GM23338 (cell line): ENCODE data around the gene SLC6A3.
"Not testable (repeated sequence)": the region's sequence is repeated elsewhere in the genome, so short reads cannot be mapped to it uniquely, and the experiment has no call there.

Experiments used
- CREB1 ChIP-seq: fragments of 250-450 bp; sonication (Bioruptor Pico); IDR thresholded peaks from 2 replicates; pipeline ENCODE4 v1.5.0; 2020; ENCODE audit warnings: low read depth, mild to moderate bottlenecking, moderate library complexity
- CTCF ChIP-seq, 2 experiments: fragments of 200-600 bp in 1 of 2; sonication (generic) in 1 of 2; conservative IDR thresholded peaks; 2 replicates each; pipeline versions ENCODE4 v1.5.1 to v1.6.1; 2016 to 2017; ENCODE audit warnings: antibody characterized with exemption in 2 of 2, low read depth in 2 of 2, mild to moderate bottlenecking in 2 of 2, moderate library complexity in 1 of 2
- ETS1 ChIP-seq: IDR thresholded peaks from 2 replicates; pipeline ENCODE4 v1.6.1; 2016; ENCODE audit warnings: antibody characterized with exemption
- EZH2 ChIP-seq: fragments of 200-600 bp; sonication (generic); IDR thresholded peaks from one replicate; pipeline ENCODE4 v1.8.0; 2017; ENCODE audit warnings: antibody characterized with exemption, mild to moderate bottlenecking, low read depth; ENCODE audit not compliant: unreplicated experiment
- EZH2phosphoT487 ChIP-seq: fragments of 200-600 bp; sonication (generic); IDR thresholded peaks from one replicate; pipeline ENCODE4 v1.8.1; 2018; ENCODE audit warnings: antibody characterized with exemption; ENCODE audit not compliant: unreplicated experiment
- JUNB ChIP-seq: IDR thresholded peaks from one replicate; pipeline ENCODE4 v1.6.1; 2016; ENCODE audit warnings: antibody characterized with exemption; ENCODE audit not compliant: unreplicated experiment
- POLR2AphosphoS5 ChIP-seq: IDR thresholded peaks from 2 replicates; pipeline ENCODE4 v1.6.1; 2016; ENCODE audit warnings: antibody characterized with exemption, low read depth
- REST ChIP-seq: IDR thresholded peaks from one replicate; pipeline ENCODE4 v1.6.1; 2018; ENCODE audit warnings: antibody characterized with exemption; ENCODE audit not compliant: unreplicated experiment
- STAT1 ChIP-seq: IDR thresholded peaks from one replicate; pipeline ENCODE4 v1.6.1; 2016; ENCODE audit warnings: antibody characterized with exemption; ENCODE audit not compliant: unreplicated experiment
- ZNF114 ChIP-seq: fragments of 250-450 bp; sonication (Bioruptor Pico); IDR thresholded peaks from 2 replicates; pipeline ENCODE4 v1.5.0; 2020; ENCODE audit warnings: mild to moderate bottlenecking, moderate library complexity
- ZNF331 ChIP-seq: fragments of 250-450 bp; sonication (Bioruptor Pico); IDR thresholded peaks from 2 replicates; pipeline ENCODE4 v1.5.0; 2020; ENCODE audit warnings: low read depth, mild to moderate bottlenecking, moderate library complexity
- ZNF462 ChIP-seq: fragments of 250-450 bp; sonication (Bioruptor Pico); IDR thresholded peaks from 2 replicates; pipeline ENCODE4 v1.5.0; 2020; ENCODE audit warnings: mild to moderate bottlenecking, moderate library complexity

- not testable (repeated sequence) for TF ChIP-seq CTCF (conservative IDR thresholded peaks at IDR 0.05; ENCODE audit: low read depth in 2 of 2); ETS1; POLR2AphosphoS5; CREB1 (CRISPR knock-in tag); EZH2; JUNB; EZH2phosphoT487; REST; ZNF331 (CRISPR knock-in tag); STAT1; ZNF462; ZNF114 (CRISPR knock-in tag)
Measured at GRCh38 chr5:1475544-1475900, 30.3 kb upstream of the SLC6A3 start.
